ENCODE measurements around the gene PARD3.
A peak's percentile ranks its signal among the peaks of the same experiment; 100 is the strongest.

PARD3 gene

GRCh38 chr10:34213805-34214197 is 601.3 kb downstream of the PARD3 start:
- DNase-seq (ENCODE audit: low spot score) = no peak

DNA sequence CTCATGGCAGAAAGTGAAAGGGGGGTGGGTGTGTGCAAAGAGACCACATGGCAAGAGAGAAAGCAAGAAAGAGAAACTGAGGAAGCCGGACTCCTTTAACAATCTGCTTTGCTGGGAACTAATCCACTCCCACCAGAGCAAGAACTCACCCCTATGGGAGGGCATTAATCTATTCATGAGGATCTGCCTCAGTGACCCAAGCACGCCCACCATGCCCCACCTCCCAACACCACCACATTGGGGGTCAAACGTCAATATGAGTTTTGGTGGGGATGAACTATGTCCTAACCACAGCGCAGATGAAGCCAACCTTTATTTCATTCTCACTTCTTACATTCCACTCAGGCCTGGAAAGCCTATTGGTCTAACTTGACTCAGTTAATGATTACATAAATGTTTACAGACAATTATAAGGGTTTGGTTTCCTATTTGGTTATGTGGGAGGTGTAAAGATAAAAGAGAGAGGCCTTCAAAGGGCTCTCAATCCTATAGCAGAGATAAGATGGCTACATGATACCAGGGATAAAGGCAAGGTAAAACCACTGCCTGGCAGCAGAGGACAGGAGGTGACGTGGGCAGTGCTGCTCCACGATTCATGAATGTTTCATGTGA is 601.8 kb downstream of the PARD3 start:
- DNase-seq (ENCODE audit: low spot score) = no peak

- no peak for DNase-seq (ENCODE audit: low spot score)
These were observed 607.8 kb downstream of the PARD3 start for GRCh38 chr10:34207343-34207742.

DNA sequence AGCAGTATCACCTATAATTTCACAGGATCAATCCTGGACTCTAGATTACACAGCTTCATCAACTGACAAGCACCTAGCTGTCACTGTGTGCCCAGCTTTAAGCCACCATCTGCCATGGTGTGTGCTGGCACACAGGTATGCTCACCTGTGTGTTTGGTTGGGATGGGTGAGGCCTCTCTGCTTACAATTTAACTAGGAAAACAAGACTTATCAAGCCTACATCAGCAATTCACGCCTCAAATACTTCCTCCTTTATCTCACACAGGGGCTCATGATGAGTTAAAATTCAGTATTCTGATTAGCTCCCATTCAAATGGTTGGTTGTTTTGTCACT is 608.2 kb downstream of the PARD3 start:
- no peak for DNase-seq (ENCODE audit: low spot score)

DNA sequence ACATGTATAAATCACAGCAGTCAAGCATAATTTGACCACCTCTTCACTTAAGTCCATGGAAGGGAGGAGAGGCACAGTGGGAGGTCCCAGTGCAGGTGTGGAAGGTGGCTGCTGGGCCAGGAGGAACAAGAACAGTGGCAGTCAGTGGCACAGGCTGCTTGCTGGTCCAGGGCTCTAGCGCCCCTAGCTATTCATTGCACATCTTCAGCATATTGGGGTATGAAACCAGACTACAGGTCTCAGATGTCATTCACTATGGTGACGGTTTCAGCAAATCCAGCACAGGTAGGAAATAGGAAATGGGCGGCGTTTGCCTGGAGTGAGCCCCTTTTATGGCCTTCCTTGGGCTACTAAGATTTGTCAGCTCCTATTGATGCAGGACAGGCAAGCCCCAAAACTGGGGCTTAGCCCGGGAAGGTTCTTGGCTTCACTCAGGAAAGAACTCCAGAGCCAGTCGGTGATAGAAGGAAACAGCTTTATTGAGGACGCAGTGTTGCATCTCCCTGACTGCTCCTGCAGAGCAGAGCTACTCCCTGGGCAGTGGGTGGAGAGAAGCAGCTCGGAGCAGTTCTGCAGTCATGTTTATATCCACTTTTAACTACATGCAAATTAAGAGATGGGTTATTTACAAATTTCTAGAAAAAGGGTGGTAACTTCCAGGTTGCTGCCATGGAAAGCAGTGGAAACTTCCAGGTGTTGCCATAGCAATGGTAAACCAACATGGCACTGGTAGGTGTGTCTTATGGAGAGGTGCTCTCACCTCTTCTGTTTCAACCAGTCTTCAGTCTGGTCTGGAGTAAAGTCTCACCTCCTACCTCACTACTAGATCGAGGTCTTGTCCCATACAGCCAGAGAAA is 608.8 kb downstream of the PARD3 start:
- no peak for DNase-seq (ENCODE audit: low spot score)

DNA sequence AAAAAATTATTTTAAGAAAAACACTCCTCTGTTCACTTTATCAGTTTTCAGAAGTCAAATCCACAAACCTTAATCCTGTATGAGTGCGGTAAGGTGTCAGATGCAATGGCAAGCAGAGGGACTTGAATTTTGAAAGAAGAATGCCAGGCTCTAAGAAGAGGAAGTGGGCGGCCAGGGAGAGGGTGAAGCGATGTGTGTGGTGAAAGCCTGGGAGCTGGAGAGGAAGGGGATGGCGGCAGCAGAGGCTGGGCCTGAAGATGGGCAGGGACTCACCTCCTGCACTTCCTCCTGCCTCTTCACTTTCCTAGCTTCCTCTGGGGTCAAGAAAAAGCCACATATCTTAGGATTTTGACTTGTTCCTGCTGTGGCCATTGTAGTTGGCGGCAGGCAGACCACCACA is 609.6 kb downstream of the PARD3 start:
- DNase-seq (ENCODE audit: low spot score) = no peak

GRCh38 chr10:34203966-34204630 is 611.0 kb downstream of the PARD3 start:
- DNase-seq (ENCODE audit: low spot score) = no peak

DNA sequence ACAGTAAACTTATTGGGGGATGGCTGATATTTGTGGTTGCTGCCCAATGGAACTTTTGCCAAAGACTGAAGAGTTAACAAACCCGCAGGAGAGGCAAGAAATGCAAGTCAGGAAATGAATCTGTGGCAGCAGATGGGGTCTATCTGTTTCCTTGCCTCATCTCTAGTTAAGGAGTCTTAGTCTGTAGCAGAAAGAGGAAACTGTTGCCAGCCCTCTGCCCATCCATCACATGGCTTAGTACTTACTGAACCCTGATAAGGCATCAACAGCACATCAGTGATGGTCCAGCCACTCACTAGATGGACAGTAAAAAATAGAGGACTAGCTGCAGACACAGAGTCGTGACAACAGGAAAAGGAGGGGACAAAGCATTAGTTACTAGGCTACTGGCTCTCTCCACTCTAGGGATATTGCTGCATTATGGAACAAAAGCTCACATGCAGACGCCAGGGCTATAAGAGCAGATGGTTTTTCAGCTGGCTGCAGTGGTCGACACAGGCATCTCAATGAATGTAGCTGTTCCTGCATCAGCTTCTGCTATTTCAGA is 614.7 kb downstream of the PARD3 start:
- no peak for DNase-seq (ENCODE audit: low spot score)

GRCh38 chr10:34198953-34199352 is 616.1 kb downstream of the PARD3 start:
- DNase-seq (ENCODE audit: low spot score) = no peak

DNA sequence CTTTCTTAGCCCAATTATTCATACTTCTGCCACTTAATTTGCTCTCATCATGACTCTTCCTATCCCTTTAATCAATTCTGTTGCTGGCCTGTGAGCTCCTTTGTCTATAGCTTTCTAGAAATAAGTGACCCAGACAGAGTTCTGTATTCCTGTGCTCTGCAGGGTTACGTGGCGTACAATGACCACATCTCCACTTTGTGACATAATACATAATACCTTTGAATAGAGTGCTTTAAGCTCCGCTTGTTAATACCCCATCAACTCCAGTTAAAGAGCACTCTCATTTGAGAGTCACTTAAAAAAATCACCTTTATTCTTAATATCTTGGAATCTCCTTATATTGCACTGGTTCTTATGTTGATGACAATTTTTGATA is 619.0 kb downstream of the PARD3 start:
- no peak for DNase-seq (ENCODE audit: low spot score)

- DNase-seq (ENCODE audit: low spot score) = no peak
These were observed 619.6 kb downstream of the PARD3 start for GRCh38 chr10:34195364-34196057.

DNA sequence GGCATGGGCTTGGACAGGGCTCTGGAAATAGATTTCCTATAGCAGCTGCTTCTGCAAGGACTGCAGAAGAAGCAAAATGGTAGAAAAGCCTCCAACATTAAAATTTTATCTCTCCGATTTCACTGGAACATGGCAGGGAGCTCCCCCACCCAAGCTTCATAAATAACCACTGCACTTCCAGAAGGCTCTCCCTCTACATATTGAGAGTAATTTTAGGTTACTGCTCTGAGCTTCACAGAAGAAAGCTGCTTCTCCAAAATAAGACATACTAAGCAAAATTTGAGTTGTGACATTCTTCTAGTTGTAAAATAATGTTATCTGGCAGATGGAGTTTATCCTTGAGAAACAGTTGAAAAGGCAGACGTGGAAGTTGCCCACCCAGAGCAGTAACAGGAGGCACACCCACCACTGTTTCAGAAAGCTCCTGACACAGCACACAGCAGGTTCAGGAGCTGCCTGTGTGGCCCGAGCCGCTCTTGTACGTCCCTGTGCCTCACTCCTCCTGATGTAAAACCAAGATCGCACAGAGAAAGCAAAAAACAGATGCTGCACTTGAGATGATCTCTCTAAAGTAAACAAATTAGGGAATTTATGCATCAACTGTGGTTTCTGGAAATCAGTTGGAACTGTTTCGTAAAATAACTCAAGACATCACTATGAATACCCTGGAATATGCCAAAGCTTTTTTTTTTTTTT is 621.0 kb downstream of the PARD3 start:
- no peak for DNase-seq (ENCODE audit: low spot score)

GRCh38 chr10:34192646-34193045 is 622.5 kb downstream of the PARD3 start:
- peak; percentile 14 for DNase-seq (ENCODE audit: low spot score)

- DNase-seq (ENCODE audit: low spot score) = no peak
These were observed 623.7 kb downstream of the PARD3 start for GRCh38 chr10:34191406-34191805.

GRCh38 chr10:34190580-34190979 is 624.5 kb downstream of the PARD3 start:
- no peak for DNase-seq (ENCODE audit: low spot score)

DNA sequence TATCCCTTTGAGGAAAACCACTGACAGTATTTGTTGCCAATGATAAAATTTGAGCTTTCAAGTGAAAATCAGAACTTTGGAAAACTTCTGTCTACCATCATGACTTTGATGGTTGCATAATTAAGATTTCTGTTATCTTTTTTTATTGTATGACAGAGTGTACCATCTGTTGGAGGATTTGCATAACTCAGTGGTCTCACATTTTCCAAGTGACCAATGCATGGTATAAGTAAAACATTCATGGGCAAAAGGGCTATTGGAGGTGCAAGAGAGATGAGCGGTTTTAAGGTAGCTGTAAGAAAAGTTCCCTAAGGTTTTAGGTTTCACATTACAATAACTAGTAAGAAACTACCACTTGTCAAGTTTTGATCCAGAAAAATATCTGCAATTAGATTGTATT is 625.3 kb downstream of the PARD3 start:
- DNase-seq (ENCODE audit: low spot score) = no peak

GRCh38 chr10:34188221-34188620 is 626.9 kb downstream of the PARD3 start:
- no peak for DNase-seq (ENCODE audit: low spot score)

- no peak for DNase-seq (ENCODE audit: low spot score)
These were observed 627.9 kb downstream of the PARD3 start for GRCh38 chr10:34187201-34187600.

GRCh38 chr10:34186745-34187144 is 628.4 kb downstream of the PARD3 start:
- no peak for DNase-seq (ENCODE audit: low spot score)

DNA sequence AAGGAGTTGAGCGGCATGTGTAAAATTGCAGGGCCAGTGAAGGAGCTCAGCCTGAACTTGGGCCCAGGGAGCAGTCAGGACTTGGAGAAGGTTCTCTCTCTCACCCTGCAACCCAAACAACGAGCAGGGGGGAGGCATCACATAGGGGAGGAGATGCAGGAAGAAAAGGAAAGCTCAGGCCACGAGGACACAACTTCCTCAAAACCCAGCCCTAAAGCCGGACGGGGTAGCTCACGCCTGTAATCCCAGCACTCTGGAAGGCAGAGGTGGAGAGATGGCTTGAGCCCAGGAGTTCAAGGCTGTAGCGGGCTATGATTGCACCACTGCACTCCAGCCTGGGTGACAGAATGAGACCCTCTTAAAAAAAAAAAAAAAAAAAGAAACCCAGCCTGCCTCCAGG is 629.1 kb downstream of the PARD3 start:
- no peak for DNase-seq (ENCODE audit: low spot score)

GRCh38 chr10:34184939-34185386 is 630.1 kb downstream of the PARD3 start:
- no peak for DNase-seq (ENCODE audit: low spot score)

GRCh38 chr10:34184397-34184796 is 630.7 kb downstream of the PARD3 start:
- peak; percentile 9 for DNase-seq (ENCODE audit: low spot score)
